Astrocyte (in vitro differentiated cells and primary cell): ENCODE data around the gene DCLK1.

Experiments used
- EZH2 ChIP-seq: IDR thresholded peaks from 2 replicates; pipeline ENCODE4 v1.6.1; 2012; ENCODE audit warnings: mild to moderate bottlenecking, low read length, inconsistent platforms; ENCODE audit not compliant: insufficient read depth
- TF ChIP-seq, protein P1 (sequence below): IDR thresholded peaks from 2 replicates; pipeline ENCODE4 v1.5.1; 2011; ENCODE audit warnings: low read depth, mild to moderate bottlenecking, inconsistent platforms, low read length, moderate library complexity; ENCODE audit not compliant: insufficient read depth

DNA sequence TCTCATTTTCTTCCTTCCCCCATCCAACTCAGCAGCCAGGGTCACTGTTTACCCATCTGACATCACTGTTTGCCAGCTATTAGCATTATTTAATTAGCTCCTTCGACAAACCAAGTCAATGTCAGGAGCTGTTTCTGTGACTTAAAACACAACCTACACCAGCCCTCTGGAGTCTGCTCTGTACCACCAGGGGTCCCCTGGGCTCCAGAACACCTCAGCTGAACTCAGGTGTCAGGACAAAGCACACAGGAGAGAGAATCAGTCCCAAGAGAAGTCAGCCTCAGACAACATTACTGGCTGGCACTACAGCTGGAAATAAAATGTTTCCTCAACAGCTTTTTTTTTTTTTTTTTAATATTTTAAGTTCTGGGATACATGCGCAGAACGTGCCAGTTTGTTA is 45.1 kb downstream of the DCLK1 start:
- TF ChIP-seq, protein P1, sequence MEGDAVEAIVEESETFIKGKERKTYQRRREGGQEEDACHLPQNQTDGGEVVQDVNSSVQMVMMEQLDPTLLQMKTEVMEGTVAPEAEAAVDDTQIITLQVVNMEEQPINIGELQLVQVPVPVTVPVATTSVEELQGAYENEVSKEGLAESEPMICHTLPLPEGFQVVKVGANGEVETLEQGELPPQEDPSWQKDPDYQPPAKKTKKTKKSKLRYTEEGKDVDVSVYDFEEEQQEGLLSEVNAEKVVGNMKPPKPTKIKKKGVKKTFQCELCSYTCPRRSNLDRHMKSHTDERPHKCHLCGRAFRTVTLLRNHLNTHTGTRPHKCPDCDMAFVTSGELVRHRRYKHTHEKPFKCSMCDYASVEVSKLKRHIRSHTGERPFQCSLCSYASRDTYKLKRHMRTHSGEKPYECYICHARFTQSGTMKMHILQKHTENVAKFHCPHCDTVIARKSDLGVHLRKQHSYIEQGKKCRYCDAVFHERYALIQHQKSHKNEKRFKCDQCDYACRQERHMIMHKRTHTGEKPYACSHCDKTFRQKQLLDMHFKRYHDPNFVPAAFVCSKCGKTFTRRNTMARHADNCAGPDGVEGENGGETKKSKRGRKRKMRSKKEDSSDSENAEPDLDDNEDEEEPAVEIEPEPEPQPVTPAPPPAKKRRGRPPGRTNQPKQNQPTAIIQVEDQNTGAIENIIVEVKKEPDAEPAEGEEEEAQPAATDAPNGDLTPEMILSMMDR, result no peak
- TF ChIP-seq EZH2, result no peak
